CD4-positive, alpha-beta T cell (primary cell): Measurements from ENCODE around the gene CD63. TPM values are rescaled to one million over a fixed set of nuclear protein-coding genes. Genes with fewer than 3 reads are reported as not detected.

ENCODE experiments used
- ATAC-seq: fragments of 200-7000 bp; cut with Tn5 transposase; one replicate; pipeline ENCODE4 v1.10.0; 2022; ENCODE audit warnings: mild to moderate bottlenecking; ENCODE audit not compliant: poor library complexity
- CTCF ChIA-PET: fragments of 350-600 bp; sonication (Branson Sonifier 250); formaldehyde crosslinking; loops from one replicate; lab custom pipeline; 2021; ENCODE audit warnings: antibody characterized with exemption, inconsistent platforms; lab: Charles Lee
- POLR2A ChIA-PET: fragments of 350-600 bp; sonication (Branson Sonifier 250); formaldehyde crosslinking; loops from one replicate; lab custom pipeline; 2021; ENCODE audit warnings: antibody characterized with exemption, inconsistent platforms; lab: Charles Lee
- DNase-seq, 14 experiments: peaks; one replicate each; pipeline ENCODE4 v3.0.0-alpha.2; 2013 to 2020; ENCODE audit warnings: mixed read lengths in 2 of 14
- H3K27ac ChIP-seq, 2 donors: one replicate each; pipeline versions ENCODE4 v1.5.1 to v1.7.0; 2013; ENCODE audit warnings: low read length in 2 of 2, low read depth in 1 of 2, mild to moderate bottlenecking in 1 of 2
- H3K27me3 ChIP-seq, 2 experiments: 1 replicate in 1 of 2; 2 replicates in 1 of 2; pipeline versions ENCODE4 v1.6.1 to v1.7.0; 2013; ENCODE audit warnings: low read length in 2 of 2, control low read depth in 1 of 2, mild to moderate bottlenecking in 1 of 2, moderate library complexity in 1 of 2; ENCODE audit not compliant: insufficient read depth in 2 of 2, control insufficient read depth in 1 of 2
- H3K36me3 ChIP-seq: one replicate; pipeline ENCODE4 v1.6.1; 2013; ENCODE audit warnings: low read length, control low read depth; ENCODE audit not compliant: insufficient read depth
- H3K4me1 ChIP-seq: one replicate; pipeline ENCODE4 v1.6.1; 2013; ENCODE audit warnings: low read length, control low read depth; ENCODE audit not compliant: insufficient read depth
- H3K4me3 ChIP-seq: one replicate; pipeline ENCODE4 v1.5.1; 2013; ENCODE audit warnings: mild to moderate bottlenecking, low read length, moderate library complexity
- H3K9me3 ChIP-seq, 2 experiments: 1 replicate in 1 of 2; 2 replicates in 1 of 2; pipeline versions ENCODE4 v1.6.1 to v1.7.0; 2013; ENCODE audit warnings: low read length in 2 of 2, mild to moderate bottlenecking in 2 of 2, control low read depth in 1 of 2, moderate library complexity in 1 of 2; ENCODE audit not compliant: control insufficient read depth in 1 of 2, insufficient read depth in 1 of 2
- H3K27ac Mint-ChIP-seq: one replicate; pipeline ENCODE4 v1.8.0; 2020; ENCODE audit warnings: mixed read lengths
- H3K27me3 Mint-ChIP-seq: one replicate; pipeline ENCODE4 v1.8.0; 2021; ENCODE audit warnings: mixed read lengths
- H3K36me3 Mint-ChIP-seq: one replicate; pipeline ENCODE4 v1.8.0; 2021; ENCODE audit warnings: low read depth, mixed read lengths
- H3K4me1 Mint-ChIP-seq: one replicate; pipeline ENCODE4 v1.8.0; 2021; ENCODE audit warnings: low read depth, mixed read lengths
- H3K4me3 Mint-ChIP-seq: one replicate; pipeline ENCODE4 v1.8.0; 2020; ENCODE audit warnings: mild to moderate bottlenecking, mixed read lengths
- H3K9me3 Mint-ChIP-seq: one replicate; pipeline ENCODE4 v1.8.0; 2020; ENCODE audit warnings: mixed read lengths
- CTCF ChIP-seq: fragments of 200-600 bp; IDR thresholded peaks from one replicate; pipeline ENCODE4 v1.8.0; 2022; ENCODE audit warnings: antibody characterized with exemption, mild to moderate bottlenecking
- intact Hi-C, 2 experiments: fragments of 100-400 bp; cut with DNase I in 1 of 2; cut with micrococcal nuclease in 1 of 2; formaldehyde crosslinking; loops; one replicate each; pipeline versions ENCODE4 v1.15.1 to v1.9.0; 2023 to 2025; cut with DNase I, micrococcal nuclease
- total RNA-seq, 174 experiments: library from RNA in 2 of 174; stranded (reverse) in 2 of 174; gene quantifications; one replicate each; pipeline ENCODE4 v1.2.3 and lab custom pipeline; 2021 to 2026

CD63 gene
- total RNA-seq, 2 experiments from 2014 or later = 34.0 to 36.4 TPM

GRCh38 chr12:55729819-55730818 lies 1.3 kb upstream of the CD63 start:
- H3K4me3 Mint-ChIP-seq = peak overlapping the region; percentile 88

GRCh38 chr12:55728186-55728938 lies 447 bp downstream of the CD63 start:
- DNase-seq = peak in 4 of 14 experiments; percentile 31 to 49 (median 42)
- H3K4me1 Mint-ChIP-seq = peaks cover 48% of the 10 kb centered on the region
- no peaks in the 10 kb centered on the region for H3K9me3 ChIP-seq
- CTCF ChIA-PET = interaction anchor here (1.0 to 2.8 kb wide), 2 partner anchors 10 to 13 kb away, joined by 4 to 24 read pairs; no protein-coding TSS in a partner anchor
- no peaks in the 10 kb centered on the region for H3K27me3 ChIP-seq
- peak overlapping the region; percentile 86 for H3K4me3 Mint-ChIP-seq
- ATAC-seq = no peak
- no peaks in the 10 kb centered on the region for H3K9me3 Mint-ChIP-seq
- TF ChIP-seq CTCF = no peak
- H3K27ac Mint-ChIP-seq = peak overlapping the region; percentile 80
- H3K27ac ChIP-seq = peak overlapping the region; percentile 57 to 63
- peak overlapping the region; percentile 86 for H3K4me3 ChIP-seq
- intact Hi-C loops = no loop called here
- POLR2A ChIA-PET = interaction anchor here (1.1 to 2.8 kb wide), 10 partner anchors 10 to 389 kb away, joined by 4 to 35 read pairs (median 7); partner anchors contain the start of genes BLOC1S1, DNAJC14, ORMDL2 and SARNP
- H3K27me3 Mint-ChIP-seq = no peaks in the 10 kb centered on the region
- peaks cover 43% of the 10 kb centered on the region for H3K4me1 ChIP-seq
- H3K36me3 ChIP-seq = peaks cover 7% of the 10 kb centered on the region
- H3K36me3 Mint-ChIP-seq = peaks cover 10% of the 10 kb centered on the region

More at GRCh38 chr12:55729819-55730818, 1.3 kb upstream of the CD63 start:
- ChIA-PET POLR2A (interaction anchor here (0.6 to 2.8 kb wide), 24 partner anchors 8 to 388 kb away, joined by 3 to 35 read pairs (median 4); partner anchors contain the start of genes BLOC1S1, DNAJC14, ORMDL2 and PA2G4), CTCF (interaction anchor here (0.6 to 2.8 kb wide), 6 partner anchors 8 to 67 kb away, joined by 3 to 24 read pairs (median 3); no protein-coding TSS in a partner anchor)
- peak overlapping the region; percentile 86 for H3K4me3 ChIP-seq
- H3K9me3 ChIP-seq = no peaks in the 10 kb centered on the region
- H3K27ac ChIP-seq = peak overlapping the region; percentile 57 to 80
- ATAC-seq = peak; percentile 50
- peak overlapping the region; percentile 81 for H3K27ac Mint-ChIP-seq
- H3K27me3 Mint-ChIP-seq = no peaks in the 10 kb centered on the region
- no peaks in the 10 kb centered on the region for H3K27me3 ChIP-seq
- H3K9me3 Mint-ChIP-seq = no peaks in the 10 kb centered on the region
- peaks cover 41% of the 10 kb centered on the region for H3K4me1 Mint-ChIP-seq
- peak; percentile 11 for TF ChIP-seq CTCF
- DNase-seq = peak in 4 of 14 experiments; percentile 47 to 64 (median 57)
- peaks cover 4% of the 10 kb centered on the region for H3K36me3 Mint-ChIP-seq
- intact Hi-C loops = loop anchor here in 1 of 2 experiments (10.0 kb wide), 2 partner anchors 75 to 375 kb away; partner anchors contain the start of gene PA2G4
- H3K4me1 ChIP-seq = peaks cover 37% of the 10 kb centered on the region
- H3K36me3 ChIP-seq = peaks cover 5% of the 10 kb centered on the region
